ENCODE measurements around the gene HCN3.

DNA sequence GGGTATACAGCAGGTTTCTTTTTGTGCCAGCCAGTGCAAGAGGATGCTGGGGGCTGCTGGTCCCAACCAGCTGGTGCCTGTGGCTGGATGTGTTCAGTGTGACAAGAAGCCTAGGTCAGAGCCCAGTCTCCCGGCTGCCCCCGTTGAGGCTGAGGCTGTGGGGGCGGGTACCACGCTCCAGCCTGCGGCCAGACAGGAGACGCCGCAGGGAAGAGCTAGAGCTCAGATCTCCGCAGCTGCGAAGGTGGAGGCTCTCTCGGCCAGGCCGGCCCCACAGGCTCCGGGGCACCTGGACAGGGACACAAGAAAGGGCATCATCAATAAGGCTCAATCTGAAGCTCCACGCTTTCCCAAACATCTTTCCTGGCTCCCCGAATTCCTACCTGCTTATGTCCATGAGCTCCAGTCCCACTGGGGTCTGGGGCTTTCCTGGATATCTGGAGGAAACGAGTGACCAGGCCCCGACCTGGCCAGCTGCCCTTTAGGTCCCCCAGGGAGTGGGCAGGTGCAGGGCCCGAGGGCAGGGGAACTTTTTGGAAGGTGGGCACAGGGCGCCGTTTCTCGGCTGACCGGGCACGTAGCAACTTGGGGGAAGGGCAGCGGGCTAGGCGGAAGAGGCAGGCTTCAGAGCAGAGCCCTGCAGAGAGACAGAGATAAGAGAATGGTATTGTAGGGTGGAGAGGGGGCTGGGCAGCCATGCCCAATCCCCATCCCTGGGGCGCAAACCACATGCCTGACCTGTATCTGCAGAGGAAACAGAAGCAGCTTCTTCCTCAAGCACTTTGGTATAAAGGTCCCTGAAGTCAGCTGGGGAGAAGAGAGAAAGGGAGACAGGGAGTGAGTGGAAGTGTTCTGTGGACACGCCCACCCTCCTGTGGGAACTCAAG, 29.4 kb upstream of the HCN3 start:
- TF ChIP-seq, protein P1, sequence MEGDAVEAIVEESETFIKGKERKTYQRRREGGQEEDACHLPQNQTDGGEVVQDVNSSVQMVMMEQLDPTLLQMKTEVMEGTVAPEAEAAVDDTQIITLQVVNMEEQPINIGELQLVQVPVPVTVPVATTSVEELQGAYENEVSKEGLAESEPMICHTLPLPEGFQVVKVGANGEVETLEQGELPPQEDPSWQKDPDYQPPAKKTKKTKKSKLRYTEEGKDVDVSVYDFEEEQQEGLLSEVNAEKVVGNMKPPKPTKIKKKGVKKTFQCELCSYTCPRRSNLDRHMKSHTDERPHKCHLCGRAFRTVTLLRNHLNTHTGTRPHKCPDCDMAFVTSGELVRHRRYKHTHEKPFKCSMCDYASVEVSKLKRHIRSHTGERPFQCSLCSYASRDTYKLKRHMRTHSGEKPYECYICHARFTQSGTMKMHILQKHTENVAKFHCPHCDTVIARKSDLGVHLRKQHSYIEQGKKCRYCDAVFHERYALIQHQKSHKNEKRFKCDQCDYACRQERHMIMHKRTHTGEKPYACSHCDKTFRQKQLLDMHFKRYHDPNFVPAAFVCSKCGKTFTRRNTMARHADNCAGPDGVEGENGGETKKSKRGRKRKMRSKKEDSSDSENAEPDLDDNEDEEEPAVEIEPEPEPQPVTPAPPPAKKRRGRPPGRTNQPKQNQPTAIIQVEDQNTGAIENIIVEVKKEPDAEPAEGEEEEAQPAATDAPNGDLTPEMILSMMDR (IDR thresholded peaks at IDR 0.05; ENCODE audit: low read length), result no peak
- no peak for TF ChIP-seq EZH2 (IDR thresholded peaks at IDR 0.05; ENCODE audit: borderline replicate concordance, low read length)
